ENCODE measurements around the gene BATF.

The BATF gene

GRCh38 chr14:75566752-75567151 is 44.5 kb downstream of the BATF start:
- no peak for TF ChIP-seq FOXP2 (optimal IDR thresholded peaks at IDR 0.05; ENCODE audit: control extremely low read depth, extremely low read length, insufficient read depth)
- TF ChIP-seq POLR2AphosphoS5 (IDR thresholded peaks at IDR 0.05; ENCODE audit: borderline replicate concordance, low read depth, low read length): no peak
- no peak for TF ChIP-seq EZH2 (IDR thresholded peaks at IDR 0.05)
- H3K4me3 ChIP-seq: no peak overlapping the region
- H3K27ac ChIP-seq: no peak overlapping the region
- no peaks in the 10 kb centered on the region for H3K9me3 ChIP-seq (ENCODE audit: low read depth, low read length)
- H3K9ac ChIP-seq (ENCODE audit: insufficient read length): no peak overlapping the region
- DNase-seq (ENCODE audit: low read depth, low spot score): no peak
- no peaks in the 10 kb centered on the region for H3K36me3 ChIP-seq (ENCODE audit: insufficient read depth, low read length)

DNA sequence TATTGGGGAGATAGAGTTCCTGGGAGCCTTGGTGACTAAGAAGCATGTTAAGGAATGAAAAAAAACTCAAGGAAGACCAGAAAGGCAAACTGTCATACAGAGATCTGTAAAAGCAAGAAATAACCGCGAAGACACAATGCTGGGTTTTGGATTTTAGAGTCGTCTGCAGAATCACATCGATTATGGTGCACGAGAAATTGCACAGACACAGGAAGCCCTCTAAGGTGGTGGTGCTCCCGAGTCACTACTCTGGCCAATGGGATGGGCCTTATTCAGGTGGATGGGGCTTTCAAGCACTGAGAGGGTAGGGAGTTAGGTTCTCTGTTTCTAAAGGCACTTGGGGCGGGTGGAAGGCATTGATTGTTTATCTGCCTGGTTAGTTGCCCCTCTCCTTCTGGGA is 45.9 kb downstream of the BATF start:
- Histone ChIP-seq H3K9ac (ENCODE audit: insufficient read length) (no peak overlapping the region), H3K27ac (no peak overlapping the region), H3K36me3 (ENCODE audit: insufficient read depth, low read length) (no peaks in the 10 kb centered on the region), H3K4me3 (no peak overlapping the region), H3K9me3 (ENCODE audit: low read depth, low read length) (no peaks in the 10 kb centered on the region)
- no peak for DNase-seq (ENCODE audit: low read depth, low spot score)
- no peak for TF ChIP-seq EZH2 (IDR thresholded peaks at IDR 0.05)
- no peak for TF ChIP-seq FOXP2 (optimal IDR thresholded peaks at IDR 0.05; ENCODE audit: control extremely low read depth, extremely low read length, insufficient read depth)
- no peak for TF ChIP-seq POLR2AphosphoS5 (IDR thresholded peaks at IDR 0.05; ENCODE audit: borderline replicate concordance, low read depth, low read length)

DNA sequence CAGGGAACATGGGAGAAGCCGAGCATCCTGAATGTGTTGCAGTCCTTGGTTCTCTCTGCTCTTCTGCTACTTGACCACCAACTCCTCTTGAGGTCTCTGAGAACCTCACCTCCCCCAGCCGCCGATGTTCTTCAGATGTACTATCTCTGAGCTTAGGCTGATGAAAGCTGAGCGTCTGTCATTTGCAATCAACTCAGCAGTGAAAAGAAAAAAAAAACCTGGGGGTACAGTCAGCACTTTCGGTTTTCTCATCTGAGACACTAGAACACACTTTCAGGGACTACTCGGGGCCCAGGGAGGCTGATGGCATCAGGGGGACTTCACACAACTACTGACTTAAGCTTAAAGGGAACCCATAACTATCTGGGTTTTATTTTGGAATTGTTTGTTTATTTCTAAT is 46.5 kb downstream of the BATF start:
- no peak overlapping the region for H3K9ac ChIP-seq (ENCODE audit: insufficient read length)
- TF ChIP-seq EZH2 (IDR thresholded peaks at IDR 0.05): no peak
- TF ChIP-seq POLR2AphosphoS5 (IDR thresholded peaks at IDR 0.05; ENCODE audit: borderline replicate concordance, low read depth, low read length): no peak
- TF ChIP-seq FOXP2 (optimal IDR thresholded peaks at IDR 0.05; ENCODE audit: control extremely low read depth, extremely low read length, insufficient read depth): no peak
- no peak overlapping the region for H3K4me3 ChIP-seq
- H3K9me3 ChIP-seq (ENCODE audit: low read depth, low read length): no peaks in the 10 kb centered on the region
- no peak for DNase-seq (ENCODE audit: low read depth, low spot score)
- no peaks in the 10 kb centered on the region for H3K36me3 ChIP-seq (ENCODE audit: insufficient read depth, low read length)
- H3K27ac ChIP-seq: no peak overlapping the region

GRCh38 chr14:75570797-75571196 is 48.5 kb downstream of the BATF start:
- Histone ChIP-seq H3K9ac (ENCODE audit: insufficient read length) (no peak overlapping the region), H3K36me3 (ENCODE audit: insufficient read depth, low read length) (no peaks in the 10 kb centered on the region), H3K4me3 (no peak overlapping the region), H3K27ac (no peak overlapping the region), H3K9me3 (ENCODE audit: low read depth, low read length) (no peaks in the 10 kb centered on the region)
- TF ChIP-seq POLR2AphosphoS5 (IDR thresholded peaks at IDR 0.05; ENCODE audit: borderline replicate concordance, low read depth, low read length) (no peak), FOXP2 (optimal IDR thresholded peaks at IDR 0.05; ENCODE audit: control extremely low read depth, extremely low read length, insufficient read depth) (no peak), EZH2 (IDR thresholded peaks at IDR 0.05) (no peak)
- DNase-seq (ENCODE audit: low read depth, low spot score): no peak

DNA sequence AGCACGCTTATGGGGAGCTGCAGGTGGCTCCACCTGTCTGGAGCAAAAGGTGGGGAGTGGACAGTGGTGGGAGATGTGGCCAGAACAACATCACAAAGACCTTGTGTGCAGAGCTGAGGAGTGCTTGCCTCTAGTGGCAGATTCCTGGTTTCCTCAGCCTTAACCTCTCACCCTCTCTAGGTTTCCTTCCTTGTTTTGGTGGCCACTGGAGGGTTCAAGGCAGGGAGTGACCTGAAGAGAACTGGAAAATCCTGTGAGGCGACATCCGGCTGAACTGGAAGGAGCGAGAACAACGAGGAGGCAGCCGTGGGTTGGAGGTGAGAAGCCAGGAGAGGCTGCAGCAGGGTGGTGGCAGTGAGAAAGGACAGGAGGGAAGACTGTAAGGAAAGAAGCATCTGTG is 49.8 kb downstream of the BATF start:
- TF ChIP-seq EZH2 (IDR thresholded peaks at IDR 0.05) (no peak), POLR2AphosphoS5 (IDR thresholded peaks at IDR 0.05; ENCODE audit: borderline replicate concordance, low read depth, low read length) (no peak), FOXP2 (optimal IDR thresholded peaks at IDR 0.05; ENCODE audit: control extremely low read depth, extremely low read length, insufficient read depth) (no peak)
- no peak for DNase-seq (ENCODE audit: low read depth, low spot score)

GRCh38 chr14:75577090-75577489 is 54.8 kb downstream of the BATF start:
- Histone ChIP-seq H3K36me3 (ENCODE audit: insufficient read depth, low read length) (no peaks in the 10 kb centered on the region), H3K4me3 (no peak overlapping the region), H3K27ac (no peak overlapping the region), H3K9ac (ENCODE audit: insufficient read length) (no peak overlapping the region), H3K9me3 (ENCODE audit: low read depth, low read length) (no peaks in the 10 kb centered on the region)
- TF ChIP-seq FOXP2 (optimal IDR thresholded peaks at IDR 0.05; ENCODE audit: control extremely low read depth, extremely low read length, insufficient read depth) (no peak), POLR2AphosphoS5 (IDR thresholded peaks at IDR 0.05; ENCODE audit: borderline replicate concordance, low read depth, low read length) (no peak), EZH2 (IDR thresholded peaks at IDR 0.05) (no peak)
- no peak for DNase-seq (ENCODE audit: low read depth, low spot score)

More for the DNA sequence above, 49.8 kb downstream of the BATF start:
- Histone ChIP-seq H3K36me3 (ENCODE audit: insufficient read depth, low read length) (no peaks in the 10 kb centered on the region), H3K4me3 (no peak overlapping the region), H3K9me3 (ENCODE audit: low read depth, low read length) (no peaks in the 10 kb centered on the region), H3K27ac (no peak overlapping the region), H3K9ac (ENCODE audit: insufficient read length) (no peak overlapping the region)

GRCh38 chr14:75577729-75578101 is 55.4 kb downstream of the BATF start:
- Histone ChIP-seq H3K27ac (no peak overlapping the region), H3K9me3 (ENCODE audit: low read depth, low read length) (no peaks in the 10 kb centered on the region), H3K9ac (ENCODE audit: insufficient read length) (no peak overlapping the region), H3K4me3 (no peak overlapping the region), H3K36me3 (ENCODE audit: insufficient read depth, low read length) (no peaks in the 10 kb centered on the region)
- no peak for DNase-seq (ENCODE audit: low read depth, low spot score)
- no peak for TF ChIP-seq FOXP2 (optimal IDR thresholded peaks at IDR 0.05; ENCODE audit: control extremely low read depth, extremely low read length, insufficient read depth)
- TF ChIP-seq POLR2AphosphoS5 (IDR thresholded peaks at IDR 0.05; ENCODE audit: borderline replicate concordance, low read depth, low read length): no peak
- TF ChIP-seq EZH2 (IDR thresholded peaks at IDR 0.05): no peak

GRCh38 chr14:75578102-75578785 is 56.0 kb downstream of the BATF start, which contains the start of gene FLVCR2:
Gene FLVCR2 (plus strand): TSS chr14:75578620. CDS start chr14:75578973, 353 bp downstream.
- TF ChIP-seq EZH2 (IDR thresholded peaks at IDR 0.05): no peak
- no peak for TF ChIP-seq FOXP2 (optimal IDR thresholded peaks at IDR 0.05; ENCODE audit: control extremely low read depth, extremely low read length, insufficient read depth)
- TF ChIP-seq POLR2AphosphoS5 (IDR thresholded peaks at IDR 0.05; ENCODE audit: borderline replicate concordance, low read depth, low read length): no peak
- Histone ChIP-seq H3K36me3 (ENCODE audit: insufficient read depth, low read length) (no peaks in the 10 kb centered on the region), H3K4me3 (no peak within 1 kb of the TSS), H3K9ac (ENCODE audit: insufficient read length) (no peak within 1 kb of the TSS), H3K27ac (no peak within 1 kb of the TSS), H3K9me3 (ENCODE audit: low read depth, low read length) (no peaks in the 10 kb centered on the region)
- DNase-seq (ENCODE audit: low read depth, low spot score): no peak

Measured in SK-N-MC (cell line).